CD14-positive monocyte (primary cell): ENCODE measurements around the gene WASF2. TPM values are rescaled to one million over a fixed set of nuclear protein-coding genes. Genes with fewer than 3 reads are reported as not detected.

Experiments used
- DNase-seq, 3 donors: peaks; one replicate each; pipeline ENCODE4 v3.0.0-alpha.2; 2011 to 2022
- H2AFZ ChIP-seq: 2 replicates; pipeline ENCODE4 v1.6.0; 2012; ENCODE audit warnings: mild to moderate bottlenecking, low read depth, low read length, inconsistent platforms; ENCODE audit not compliant: insufficient read depth, poor library complexity, severe bottlenecking
- H3K27ac ChIP-seq, 2 donors: 1 replicate in 1 of 2; 2 replicates in 1 of 2; pipeline ENCODE4 v1.5.1; 2012 to 2013; ENCODE audit warnings: low read length in 2 of 2, control low read depth in 1 of 2, inconsistent platforms in 1 of 2, low read depth in 1 of 2, mild to moderate bottlenecking in 1 of 2
- H3K27me3 ChIP-seq, 2 donors: one replicate each; pipeline versions ENCODE4 v1.6.0 to v1.6.1; 2011 to 2013; ENCODE audit warnings: low read length in 2 of 2; ENCODE audit not compliant: control insufficient read depth in 2 of 2, insufficient read depth in 2 of 2
- H3K36me3 ChIP-seq, 2 donors: replicated peaks in 1 of 2; 1 replicate in 1 of 2; 2 replicates in 1 of 2; pipeline versions ENCODE4 v1.5.1 to v1.6.1; 2012 to 2013; ENCODE audit warnings: low read length in 2 of 2, control low read depth in 1 of 2, inconsistent platforms in 1 of 2, mild to moderate bottlenecking in 1 of 2; ENCODE audit not compliant: insufficient read depth in 2 of 2, control insufficient read depth in 1 of 2
- H3K4me1 ChIP-seq, 2 donors: 1 replicate in 1 of 2; 2 replicates in 1 of 2; pipeline versions ENCODE4 v1.5.1 to v1.6.1; 2012 to 2013; ENCODE audit warnings: low read length in 2 of 2, control low read depth in 1 of 2, inconsistent platforms in 1 of 2, mild to moderate bottlenecking in 1 of 2, moderate library complexity in 1 of 2; ENCODE audit not compliant: insufficient read depth in 2 of 2, control insufficient read depth in 1 of 2
- H3K4me2 ChIP-seq: replicated peaks from 2 replicates; pipeline ENCODE3; 2012; ENCODE audit warnings: low read length, moderate library complexity, mild to moderate bottlenecking; ENCODE audit not compliant: poor library complexity, severe bottlenecking; ENCODE audit errors: extremely low read depth
- H3K4me3 ChIP-seq, 3 experiments: fragments of 200-600 bp in 1 of 3; sonication (generic) in 1 of 3; replicated peaks in 1 of 3; 1 replicate in 2 of 3; 2 replicates in 1 of 3; pipeline ENCODE4 v1.5.1; 2011 to 2013; ENCODE audit warnings: low read length in 3 of 3, mild to moderate bottlenecking in 3 of 3, control low read depth in 2 of 3, low read depth in 2 of 3, inconsistent platforms in 1 of 3, moderate library complexity in 1 of 3
- H3K79me2 ChIP-seq: 2 replicates; pipeline ENCODE4 v1.6.0; 2012; ENCODE audit warnings: mild to moderate bottlenecking, control low read depth, inconsistent platforms, low read length, moderate library complexity; ENCODE audit not compliant: insufficient read depth
- H3K9ac ChIP-seq: 2 replicates; pipeline ENCODE4 v1.6.0; 2017; ENCODE audit warnings: low read length, mild to moderate bottlenecking; ENCODE audit not compliant: insufficient read depth, poor library complexity, severe bottlenecking
- H3K9me3 ChIP-seq, 2 donors: replicated peaks in 1 of 2; 1 replicate in 1 of 2; 2 replicates in 1 of 2; pipeline versions ENCODE4 v1.5.1 to v1.6.1; 2012 to 2013; ENCODE audit warnings: low read length in 2 of 2, control low read depth in 1 of 2; ENCODE audit not compliant: control insufficient read depth in 1 of 2, insufficient read depth in 1 of 2
- H4K20me1 ChIP-seq: 2 replicates; pipeline ENCODE4 v1.6.0; 2012; ENCODE audit warnings: mild to moderate bottlenecking, low read length, control low read depth, moderate library complexity; ENCODE audit not compliant: insufficient read depth
- H3K27ac Mint-ChIP-seq, 7 donors: one replicate each; pipeline ENCODE4 v1.8.0; 2020; ENCODE audit warnings: mild to moderate bottlenecking in 7 of 7, mixed read lengths in 7 of 7, moderate library complexity in 6 of 7, inconsistent platforms in 2 of 7
- H3K27me3 Mint-ChIP-seq, 3 donors: one replicate each; pipeline ENCODE4 v1.8.0; 2021 to 2022; ENCODE audit warnings: low read depth in 3 of 3, mild to moderate bottlenecking in 3 of 3, mixed read lengths in 3 of 3, moderate library complexity in 3 of 3, inconsistent platforms in 1 of 3
- H3K36me3 Mint-ChIP-seq, 2 donors: one replicate each; pipeline ENCODE4 v1.8.0; 2020; ENCODE audit warnings: mixed read lengths in 2 of 2, inconsistent platforms in 1 of 2, mild to moderate bottlenecking in 1 of 2
- H3K4me1 Mint-ChIP-seq: one replicate; pipeline ENCODE4 v1.8.0; 2020; ENCODE audit warnings: mild to moderate bottlenecking, mixed read lengths
- H3K4me3 Mint-ChIP-seq, 2 donors: one replicate each; pipeline ENCODE4 v1.8.0; 2020; ENCODE audit warnings: mild to moderate bottlenecking in 2 of 2, mixed read lengths in 2 of 2, moderate library complexity in 1 of 2
- H3K9me3 Mint-ChIP-seq, 7 donors: one replicate each; pipeline ENCODE4 v1.8.0; 2020 to 2022; ENCODE audit warnings: mixed read lengths in 7 of 7, mild to moderate bottlenecking in 6 of 7, moderate library complexity in 6 of 7, inconsistent platforms in 2 of 7
- WGBS: methylation state at CpG from one replicate; pipeline ENCODE4 v1.1.5; 2013; ENCODE audit warnings: missing lambda C conversion rate; ENCODE audit not compliant: insufficient coverage; 5-methylcytosine and 5-hydroxymethylcytosine counted together
- intact Hi-C, 2 donors: fragments of 100-400 bp; cut with micrococcal nuclease; formaldehyde crosslinking; loops; one replicate each; pipeline versions ENCODE4 v1.15.0 to v1.15.1; 2023
- polyA plus RNA-seq, 3 donors: library from polyadenylated mRNA; depleted of rRNA in 1 of 3; unstranded in 2 of 3; stranded (reverse) in 1 of 3; fragments of 300-500 nt in 2 of 3; fragments of >200 nt in 1 of 3; fragmentation: Illumina TruSeq in 2 of 3; gene quantifications; 1 replicate in 2 of 3; 2 replicates in 1 of 3; pipeline ENCODE4 v1.2.3, GENCODE V29; 2012 to 2021
- TF ChIP-seq, protein P1 (sequence below): fragments of 200-600 bp; IDR thresholded peaks from one replicate; pipeline ENCODE4 v1.8.0; 2022; ENCODE audit warnings: antibody characterized with exemption, mild to moderate bottlenecking

Gene WASF2
- polyA plus RNA-seq, 3 donors = 53.5 to 91.6 (median 86.4) TPM

DNA sequence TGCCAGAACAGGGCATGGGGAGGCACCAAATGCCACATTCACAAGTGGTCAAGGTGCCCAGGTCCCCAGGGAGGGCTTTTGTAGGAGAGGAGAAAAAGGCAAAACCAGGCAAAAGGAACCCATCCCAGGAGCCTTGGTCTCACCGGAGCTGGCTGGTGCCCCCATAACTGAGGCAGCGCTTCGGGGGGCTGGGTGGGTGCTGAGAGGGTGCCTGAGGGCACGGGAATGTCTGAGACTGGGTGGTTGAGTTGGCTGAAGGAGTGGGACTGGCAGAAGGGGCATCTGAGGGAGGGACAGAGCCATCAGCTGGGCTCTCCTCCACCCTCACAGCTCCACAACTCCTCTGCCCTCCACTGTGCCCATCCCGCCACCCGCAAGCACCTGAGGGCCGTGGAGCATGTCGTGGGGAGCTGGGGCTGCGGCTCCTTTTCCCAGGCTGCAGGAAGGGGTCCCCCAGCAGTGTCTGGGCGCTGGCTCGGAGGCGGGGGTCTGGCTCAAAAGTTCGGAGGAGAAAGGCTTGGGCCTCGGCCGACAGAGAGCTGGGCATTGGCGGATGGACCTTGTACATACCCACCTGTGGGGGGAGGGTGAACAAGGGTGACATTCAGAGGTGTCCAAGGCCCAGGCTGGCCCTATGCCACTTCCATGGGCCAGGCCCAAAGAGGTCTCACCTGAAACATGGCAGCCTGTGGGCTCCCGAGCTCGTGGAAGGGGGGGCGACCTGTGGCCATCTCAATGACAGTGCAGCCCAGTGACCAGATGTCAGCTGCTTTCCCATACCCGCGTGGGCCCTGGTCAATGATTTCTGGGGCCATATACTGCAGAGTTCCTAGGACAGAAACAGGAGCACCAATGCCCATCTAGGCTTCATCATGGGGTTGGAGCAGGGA, 131.7 kb downstream of the WASF2 start:
- H3K9ac ChIP-seq = no peak overlapping the region
- Mint-ChIP-seq H3K4me1 (peaks cover 28% of the 10 kb centered on the region), H3K36me3 (peaks cover 26 to 78% of the 10 kb centered on the region in 2 donors), H3K9me3 (peaks cover 0 to 2% (median 0%) of the 10 kb centered on the region in 7 donors), H3K27me3 (peaks cover 16 to 35% (median 29%) of the 10 kb centered on the region in 3 donors), H3K27ac (no peak overlapping the region), H3K4me3 (peak overlapping the region in 1 of 2 donors; percentile 15)
- H3K9me3 ChIP-seq = no peaks in the 10 kb centered on the region
- H3K4me3 ChIP-seq = no peak overlapping the region
- TF ChIP-seq, protein P1, sequence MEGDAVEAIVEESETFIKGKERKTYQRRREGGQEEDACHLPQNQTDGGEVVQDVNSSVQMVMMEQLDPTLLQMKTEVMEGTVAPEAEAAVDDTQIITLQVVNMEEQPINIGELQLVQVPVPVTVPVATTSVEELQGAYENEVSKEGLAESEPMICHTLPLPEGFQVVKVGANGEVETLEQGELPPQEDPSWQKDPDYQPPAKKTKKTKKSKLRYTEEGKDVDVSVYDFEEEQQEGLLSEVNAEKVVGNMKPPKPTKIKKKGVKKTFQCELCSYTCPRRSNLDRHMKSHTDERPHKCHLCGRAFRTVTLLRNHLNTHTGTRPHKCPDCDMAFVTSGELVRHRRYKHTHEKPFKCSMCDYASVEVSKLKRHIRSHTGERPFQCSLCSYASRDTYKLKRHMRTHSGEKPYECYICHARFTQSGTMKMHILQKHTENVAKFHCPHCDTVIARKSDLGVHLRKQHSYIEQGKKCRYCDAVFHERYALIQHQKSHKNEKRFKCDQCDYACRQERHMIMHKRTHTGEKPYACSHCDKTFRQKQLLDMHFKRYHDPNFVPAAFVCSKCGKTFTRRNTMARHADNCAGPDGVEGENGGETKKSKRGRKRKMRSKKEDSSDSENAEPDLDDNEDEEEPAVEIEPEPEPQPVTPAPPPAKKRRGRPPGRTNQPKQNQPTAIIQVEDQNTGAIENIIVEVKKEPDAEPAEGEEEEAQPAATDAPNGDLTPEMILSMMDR = no peak
- H3K27me3 ChIP-seq = peaks cover 0 to 20% of the 10 kb centered on the region in 2 donors
- H2AFZ ChIP-seq = no peak overlapping the region
- H4K20me1 ChIP-seq = peaks cover 13% of the 10 kb centered on the region
- WGBS = 96% methylated on average over 17 of the region's 21 CpGs
- H3K79me2 ChIP-seq = no peaks in the 10 kb centered on the region
- H3K36me3 ChIP-seq = peaks cover 10 to 33% of the 10 kb centered on the region in 2 donors
- intact Hi-C loops = loop anchor here (2.0 to 5.0 kb wide), 2 partner anchors 37 to 39 kb away; no protein-coding TSS in a partner anchor
- H3K27ac ChIP-seq = no peak overlapping the region
- no peak overlapping the region for H3K4me2 ChIP-seq
- no peak for DNase-seq
- peaks cover 21 to 32% of the 10 kb centered on the region in 2 donors for H3K4me1 ChIP-seq

DNA sequence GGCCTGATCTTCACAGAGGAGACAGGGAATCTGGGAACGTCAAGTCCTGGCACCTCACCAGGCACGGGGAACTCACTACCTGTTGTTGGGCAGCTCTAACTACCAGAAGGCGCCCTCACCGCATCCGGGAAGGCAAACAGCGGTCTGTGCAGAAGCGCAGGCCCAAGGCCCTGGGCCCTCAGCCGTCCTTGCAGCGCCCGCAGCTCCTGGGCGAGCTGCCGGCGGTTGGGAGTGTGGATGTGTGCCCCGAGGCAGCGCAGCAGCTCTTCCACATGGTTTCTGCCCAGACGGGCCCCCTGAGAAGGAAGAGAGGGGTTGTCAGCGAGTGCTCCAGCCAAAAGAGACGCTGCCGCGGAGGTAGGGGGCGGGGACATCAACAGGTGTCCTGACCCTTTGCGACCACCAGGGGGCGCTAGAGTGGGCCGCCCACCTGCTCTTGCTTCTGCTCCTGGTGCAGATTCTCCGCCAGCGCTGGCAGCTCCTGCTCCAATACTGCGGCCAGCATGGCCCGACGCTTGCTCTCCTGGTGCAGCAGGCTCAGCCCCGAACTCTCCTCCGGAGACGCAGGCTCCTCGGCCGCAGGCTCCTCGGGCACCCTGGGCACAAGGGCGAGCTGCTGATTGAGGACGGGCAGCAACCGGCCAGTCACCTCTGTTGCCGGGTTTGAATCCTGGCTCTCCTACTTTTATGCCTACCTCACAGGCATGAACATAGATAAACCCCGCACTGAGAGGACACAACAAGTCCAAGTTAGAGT, 132.5 kb downstream of the WASF2 start:
- Histone ChIP-seq H3K36me3 (peaks cover 11 to 27% of the 10 kb centered on the region in 2 donors), H2AFZ (peak overlapping the region; percentile 72), H3K79me2 (no peaks in the 10 kb centered on the region), H3K27ac (no peak overlapping the region), H3K27me3 (peaks cover 0 to 20% of the 10 kb centered on the region in 2 donors), H3K9ac (no peak overlapping the region), H3K4me2 (peak overlapping the region; percentile 84), H3K4me3 (peak overlapping the region; percentile 3 to 64 (median 6)), H3K9me3 (no peaks in the 10 kb centered on the region), H3K4me1 (peaks cover 21 to 32% of the 10 kb centered on the region in 2 donors), H4K20me1 (peaks cover 13% of the 10 kb centered on the region)
- peaks cover 0 to 2% (median 0%) of the 10 kb centered on the region in 7 donors for H3K9me3 Mint-ChIP-seq
- peak overlapping the region; percentile 64 to 73 for H3K4me3 Mint-ChIP-seq
- WGBS = 4% methylated on average over 34 of the region's 40 CpGs
- TF ChIP-seq, protein P1 = peak; percentile 100
- peak; percentile 65 to 74 (median 65) for DNase-seq
- intact Hi-C loops = loop anchor here (2.0 to 5.0 kb wide), 2 partner anchors 37 to 40 kb away; no protein-coding TSS in a partner anchor
- H3K27me3 Mint-ChIP-seq = peaks cover 14 to 35% (median 28%) of the 10 kb centered on the region in 3 donors
- H3K27ac Mint-ChIP-seq = no peak overlapping the region
- H3K36me3 Mint-ChIP-seq = peaks cover 25 to 76% of the 10 kb centered on the region in 2 donors
- H3K4me1 Mint-ChIP-seq = peaks cover 28% of the 10 kb centered on the region
